Panc1 (cell line): ENCODE measurements around the gene SLF2. TPM values are rescaled to one million over a fixed set of nuclear protein-coding genes. Genes with fewer than 3 reads are reported as not detected.

Experiments
- ATAC-seq: fragments of 200-7000 bp; cut with Tn5 transposase; 2 replicates; pipeline ENCODE4 v1.9.1; 2020; ENCODE audit warnings: mild to moderate bottlenecking, moderate library complexity
- BruUV-seq: library from RNA; stranded (reverse); fragments of 400-500 nt; replicated peaks from 2 replicates; lab custom pipeline; 2021; lab: Mats Ljungman, UMichigan
- CTCF ChIA-PET: fragments of 300-600 bp; sonication (Branson Sonifier 250); formaldehyde crosslinking; loops from one replicate; lab custom pipeline; 2022; ENCODE audit warnings: antibody characterized with exemption; lab: Charles Lee
- POLR2A ChIA-PET: fragments of 300-600 bp; sonication (Branson Sonifier 250); formaldehyde crosslinking; loops from one replicate; lab custom pipeline; 2022; ENCODE audit warnings: antibody characterized with exemption; lab: Charles Lee
- DNase-seq: peaks from one replicate; pipeline ENCODE4 v3.0.0-alpha.2; 2010; ENCODE audit warnings: low read depth, low spot score
- H3K27ac ChIP-seq: 2 replicates; pipeline ENCODE4 v1.5.1; 2011; ENCODE audit warnings: mild to moderate bottlenecking, low read length, inconsistent platforms
- H3K27me3 ChIP-seq: fragments of 200-500 bp; sonication (Bioruptor generic); 2 replicates; pipeline ENCODE4 v1.6.0; 2014; ENCODE audit warnings: low read length, inconsistent platforms; ENCODE audit not compliant: control insufficient read depth, insufficient read depth
- H3K36me3 ChIP-seq: fragments of 200-500 bp; sonication (Bioruptor generic); 2 replicates; pipeline ENCODE4 v1.5.1; 2014; ENCODE audit warnings: inconsistent platforms, mild to moderate bottlenecking, low read length, moderate library complexity; ENCODE audit not compliant: control insufficient read depth, insufficient read depth
- H3K4me1 ChIP-seq: 2 replicates; pipeline ENCODE4 v1.5.1; 2011; ENCODE audit warnings: inconsistent platforms, mild to moderate bottlenecking, low read length, moderate library complexity; ENCODE audit not compliant: control insufficient read depth, insufficient read depth
- H3K4me3 ChIP-seq, 2 experiments: 2 replicates each; pipeline ENCODE4 v1.5.1; 2011 to 2012; ENCODE audit warnings: low read depth in 2 of 2, low read length in 2 of 2, mild to moderate bottlenecking in 2 of 2, inconsistent platforms in 1 of 2, moderate library complexity in 1 of 2
- H3K9me3 ChIP-seq: fragments of 200-500 bp; sonication (Bioruptor generic); 2 replicates; pipeline ENCODE4 v1.5.1; 2014; ENCODE audit warnings: low read depth, mild to moderate bottlenecking, inconsistent platforms, low read length, moderate library complexity; ENCODE audit not compliant: control insufficient read depth, insufficient read depth
- POLR2AphosphoS5 ChIP-seq: IDR thresholded peaks from 2 replicates; pipeline ENCODE4 v1.6.1; 2012; ENCODE audit warnings: mild to moderate bottlenecking, low read depth, low read length, moderate library complexity
- SIN3A ChIP-seq: IDR thresholded peaks from 2 replicates; pipeline ENCODE4 v1.6.1; 2012; ENCODE audit warnings: low read depth, mild to moderate bottlenecking, low read length, moderate library complexity, borderline replicate concordance; ENCODE audit not compliant: insufficient read depth
- TCF7L2 ChIP-seq: IDR thresholded peaks from 2 replicates; pipeline ENCODE4 v1.6.1; 2011; ENCODE audit warnings: mild to moderate bottlenecking, low read depth, low read length, inconsistent platforms
- in situ Hi-C: cut with HindIII; loops from 2 replicates; pipeline ENCODE4 v1.10.0; 2016; ENCODE audit warnings: low sequenced_read_pairs, low pct_unique_long_range_greater_than_20kb
- intact Hi-C: fragments of 100-400 bp; cut with micrococcal nuclease; formaldehyde crosslinking; loops from one replicate; pipeline ENCODE4 v1.10.0; 2022; ENCODE audit not compliant: unreplicated experiment
- total RNA-seq: library from RNA; stranded (reverse); gene quantifications from one replicate; pipeline ENCODE4 v1.2.1, GENCODE V29; 2021; ENCODE audit not compliant: unreplicated experiment
- TF ChIP-seq, protein P1 (sequence below): fragments of 450-650 bp; IDR thresholded peaks from 2 replicates; pipeline ENCODE4 v1.5.1; 2017; ENCODE audit warnings: mild to moderate bottlenecking
- TF ChIP-seq, protein P2 (sequence below), 2 experiments: IDR thresholded peaks; 2 replicates each; pipeline ENCODE4 v1.6.1; 2011 to 2012; ENCODE audit warnings: low read depth in 2 of 2, control low read depth in 1 of 2, low read length in 1 of 2, mild to moderate bottlenecking in 1 of 2, moderate library complexity in 1 of 2; ENCODE audit not compliant: insufficient read depth in 1 of 2

SLF2 gene
- total RNA-seq, 1 experiment from 2014 or later: 38.8 TPM

DNA sequence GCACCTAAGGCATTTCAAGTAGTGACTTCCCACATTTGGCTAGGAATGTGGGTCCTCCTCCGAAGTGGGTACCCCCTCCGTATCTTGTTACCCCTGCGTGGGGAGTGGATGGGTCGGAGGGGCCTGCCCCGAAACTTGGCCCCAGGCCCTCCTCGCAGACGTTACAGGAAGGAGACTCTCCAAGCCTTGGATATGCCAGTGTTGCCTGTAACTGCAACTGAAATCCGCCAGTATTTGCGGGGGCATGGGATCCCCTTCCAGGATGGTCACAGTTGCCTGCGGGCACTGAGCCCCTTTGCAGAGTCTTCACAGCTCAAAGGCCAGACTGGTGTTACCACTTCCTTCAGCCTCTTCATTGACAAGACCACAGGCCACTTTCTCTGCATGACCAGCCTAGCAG, 75.4 kb downstream of the SLF2 start:
- peak overlapping the region; percentile 84 to 98 for H3K4me3 ChIP-seq
- TF ChIP-seq POLR2AphosphoS5: no peak
- TF ChIP-seq TCF7L2: no peak
- TF ChIP-seq SIN3A: no peak
- TF ChIP-seq, protein P1, sequence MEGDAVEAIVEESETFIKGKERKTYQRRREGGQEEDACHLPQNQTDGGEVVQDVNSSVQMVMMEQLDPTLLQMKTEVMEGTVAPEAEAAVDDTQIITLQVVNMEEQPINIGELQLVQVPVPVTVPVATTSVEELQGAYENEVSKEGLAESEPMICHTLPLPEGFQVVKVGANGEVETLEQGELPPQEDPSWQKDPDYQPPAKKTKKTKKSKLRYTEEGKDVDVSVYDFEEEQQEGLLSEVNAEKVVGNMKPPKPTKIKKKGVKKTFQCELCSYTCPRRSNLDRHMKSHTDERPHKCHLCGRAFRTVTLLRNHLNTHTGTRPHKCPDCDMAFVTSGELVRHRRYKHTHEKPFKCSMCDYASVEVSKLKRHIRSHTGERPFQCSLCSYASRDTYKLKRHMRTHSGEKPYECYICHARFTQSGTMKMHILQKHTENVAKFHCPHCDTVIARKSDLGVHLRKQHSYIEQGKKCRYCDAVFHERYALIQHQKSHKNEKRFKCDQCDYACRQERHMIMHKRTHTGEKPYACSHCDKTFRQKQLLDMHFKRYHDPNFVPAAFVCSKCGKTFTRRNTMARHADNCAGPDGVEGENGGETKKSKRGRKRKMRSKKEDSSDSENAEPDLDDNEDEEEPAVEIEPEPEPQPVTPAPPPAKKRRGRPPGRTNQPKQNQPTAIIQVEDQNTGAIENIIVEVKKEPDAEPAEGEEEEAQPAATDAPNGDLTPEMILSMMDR: no peak
- TF ChIP-seq, protein P2, sequence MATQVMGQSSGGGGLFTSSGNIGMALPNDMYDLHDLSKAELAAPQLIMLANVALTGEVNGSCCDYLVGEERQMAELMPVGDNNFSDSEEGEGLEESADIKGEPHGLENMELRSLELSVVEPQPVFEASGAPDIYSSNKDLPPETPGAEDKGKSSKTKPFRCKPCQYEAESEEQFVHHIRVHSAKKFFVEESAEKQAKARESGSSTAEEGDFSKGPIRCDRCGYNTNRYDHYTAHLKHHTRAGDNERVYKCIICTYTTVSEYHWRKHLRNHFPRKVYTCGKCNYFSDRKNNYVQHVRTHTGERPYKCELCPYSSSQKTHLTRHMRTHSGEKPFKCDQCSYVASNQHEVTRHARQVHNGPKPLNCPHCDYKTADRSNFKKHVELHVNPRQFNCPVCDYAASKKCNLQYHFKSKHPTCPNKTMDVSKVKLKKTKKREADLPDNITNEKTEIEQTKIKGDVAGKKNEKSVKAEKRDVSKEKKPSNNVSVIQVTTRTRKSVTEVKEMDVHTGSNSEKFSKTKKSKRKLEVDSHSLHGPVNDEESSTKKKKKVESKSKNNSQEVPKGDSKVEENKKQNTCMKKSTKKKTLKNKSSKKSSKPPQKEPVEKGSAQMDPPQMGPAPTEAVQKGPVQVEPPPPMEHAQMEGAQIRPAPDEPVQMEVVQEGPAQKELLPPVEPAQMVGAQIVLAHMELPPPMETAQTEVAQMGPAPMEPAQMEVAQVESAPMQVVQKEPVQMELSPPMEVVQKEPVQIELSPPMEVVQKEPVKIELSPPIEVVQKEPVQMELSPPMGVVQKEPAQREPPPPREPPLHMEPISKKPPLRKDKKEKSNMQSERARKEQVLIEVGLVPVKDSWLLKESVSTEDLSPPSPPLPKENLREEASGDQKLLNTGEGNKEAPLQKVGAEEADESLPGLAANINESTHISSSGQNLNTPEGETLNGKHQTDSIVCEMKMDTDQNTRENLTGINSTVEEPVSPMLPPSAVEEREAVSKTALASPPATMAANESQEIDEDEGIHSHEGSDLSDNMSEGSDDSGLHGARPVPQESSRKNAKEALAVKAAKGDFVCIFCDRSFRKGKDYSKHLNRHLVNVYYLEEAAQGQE (IDR thresholded peaks at IDR 0.05; ENCODE audit: insufficient read depth in 1 of 2, low read depth in 2 of 2, low read length in 1 of 2): no peak
- ChIA-PET CTCF (interaction anchor here (1.4 kb wide), 1 partner anchor 26 kb away, joined by 4 read pairs; no protein-coding TSS in a partner anchor), POLR2A (no interaction called here)
- ATAC-seq (no peak), DNase-seq (no peak)
- intact Hi-C loops: no loop called here
- in situ Hi-C loops: no loop called here
- H3K27me3 ChIP-seq: no peaks in the 10 kb centered on the region
- peaks cover 26% of the 10 kb centered on the region for H3K36me3 ChIP-seq
- H3K4me1 ChIP-seq: peaks cover 30% of the 10 kb centered on the region
- no TSS peak for BruUV-seq
- no peaks in the 10 kb centered on the region for H3K9me3 ChIP-seq
- H3K27ac ChIP-seq: peak overlapping the region; percentile 95

DNA sequence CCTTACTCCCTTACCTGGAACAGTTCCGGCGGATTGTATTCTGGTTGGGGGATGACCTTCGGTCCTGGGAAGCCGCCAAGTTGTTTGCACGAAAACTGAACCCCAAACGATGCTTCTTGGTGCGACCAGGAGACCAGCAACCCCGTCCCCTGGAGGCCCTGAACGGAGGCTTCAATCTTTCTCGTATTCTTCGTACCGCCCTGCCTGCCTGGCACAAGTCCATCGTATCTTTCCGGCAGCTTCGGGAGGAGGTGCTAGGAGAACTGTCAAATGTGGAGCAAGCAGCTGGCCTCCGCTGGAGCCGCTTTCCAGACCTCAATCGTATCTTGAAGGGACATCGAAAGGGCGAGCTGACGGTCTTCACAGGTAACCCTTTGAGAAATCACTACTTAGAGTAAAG, 76.3 kb downstream of the SLF2 start:
- DNase-seq: no peak
- no peak for TF ChIP-seq POLR2AphosphoS5
- no peak for TF ChIP-seq TCF7L2
- TF ChIP-seq, protein P1: no peak
- TF ChIP-seq SIN3A: no peak
- ATAC-seq: no peak
- Histone ChIP-seq H3K4me3 (peak overlapping the region; percentile 84 to 98), H3K27ac (peak overlapping the region; percentile 95), H3K9me3 (no peaks in the 10 kb centered on the region), H3K4me1 (peaks cover 32% of the 10 kb centered on the region), H3K36me3 (peaks cover 26% of the 10 kb centered on the region), H3K27me3 (no peaks in the 10 kb centered on the region)
- in situ Hi-C loops (no loop called here), intact Hi-C loops (no loop called here)
- BruUV-seq: no TSS peak
- CTCF ChIA-PET: interaction anchor here (1.4 kb wide), 1 partner anchor 25 kb away, joined by 4 read pairs; no protein-coding TSS in a partner anchor
- POLR2A ChIA-PET: no interaction called here
